ENCODE data around the gene CHAT. TPM values are rescaled to one million over a fixed set of nuclear protein-coding genes. Genes with fewer than 3 reads are reported as not detected.

The CHAT gene
- total RNA-seq, 4 donors from 2014 or later = not detected

DNA sequence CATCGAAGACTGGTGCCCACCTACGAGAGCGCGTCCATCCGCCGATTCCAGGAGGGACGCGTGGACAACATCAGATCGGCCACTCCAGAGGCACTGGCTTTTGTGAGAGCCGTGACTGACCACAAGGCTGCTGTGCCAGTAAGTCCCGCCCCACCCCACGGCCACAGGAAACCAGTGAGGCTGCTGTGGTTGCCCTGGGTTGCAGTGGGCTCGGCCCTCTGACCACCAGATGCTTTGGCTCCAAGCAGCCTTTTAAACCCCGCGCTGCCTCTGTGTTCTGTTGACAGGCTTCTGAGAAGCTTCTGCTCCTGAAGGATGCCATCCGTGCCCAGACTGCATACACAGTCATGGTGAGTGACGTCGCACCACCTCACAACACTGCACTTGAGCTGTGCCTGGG is 41.3 kb downstream of the CHAT start:
- 85 to 88% methylated on average over 15 to 18 of the region's 18 CpGs for WGBS, 2 donors
- DNase-seq (ENCODE audit: low spot score in 2 of 2) = no peak

GRCh38 chr10:49656845-49657493 is 43.1 kb downstream of the CHAT start:
- Histone ChIP-seq H3K27ac (no peak overlapping the region), H3K9me3 (peaks cover 0 to 26% (median 0%) of the 10 kb centered on the region in 4 donors), H3K27me3 (no peaks in the 10 kb centered on the region), H3K36me3 (no peaks in the 10 kb centered on the region), H3K4me3 (no peak overlapping the region), H3K4me1 (no peaks in the 10 kb centered on the region)
- TF ChIP-seq, protein P1, sequence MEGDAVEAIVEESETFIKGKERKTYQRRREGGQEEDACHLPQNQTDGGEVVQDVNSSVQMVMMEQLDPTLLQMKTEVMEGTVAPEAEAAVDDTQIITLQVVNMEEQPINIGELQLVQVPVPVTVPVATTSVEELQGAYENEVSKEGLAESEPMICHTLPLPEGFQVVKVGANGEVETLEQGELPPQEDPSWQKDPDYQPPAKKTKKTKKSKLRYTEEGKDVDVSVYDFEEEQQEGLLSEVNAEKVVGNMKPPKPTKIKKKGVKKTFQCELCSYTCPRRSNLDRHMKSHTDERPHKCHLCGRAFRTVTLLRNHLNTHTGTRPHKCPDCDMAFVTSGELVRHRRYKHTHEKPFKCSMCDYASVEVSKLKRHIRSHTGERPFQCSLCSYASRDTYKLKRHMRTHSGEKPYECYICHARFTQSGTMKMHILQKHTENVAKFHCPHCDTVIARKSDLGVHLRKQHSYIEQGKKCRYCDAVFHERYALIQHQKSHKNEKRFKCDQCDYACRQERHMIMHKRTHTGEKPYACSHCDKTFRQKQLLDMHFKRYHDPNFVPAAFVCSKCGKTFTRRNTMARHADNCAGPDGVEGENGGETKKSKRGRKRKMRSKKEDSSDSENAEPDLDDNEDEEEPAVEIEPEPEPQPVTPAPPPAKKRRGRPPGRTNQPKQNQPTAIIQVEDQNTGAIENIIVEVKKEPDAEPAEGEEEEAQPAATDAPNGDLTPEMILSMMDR (IDR thresholded peaks at IDR 0.05) = no peak
- no peak for TF ChIP-seq EP300 (IDR thresholded peaks at IDR 0.05)
- TF ChIP-seq POLR2A (IDR thresholded peaks at IDR 0.05) = no peak
- DNase-seq (ENCODE audit: low spot score in 2 of 2) = no peak
- 82 to 84% methylated on average over 9 of the region's 9 CpGs for WGBS, 2 donors

More for the DNA sequence above, 41.3 kb downstream of the CHAT start:
- Histone ChIP-seq H3K9me3 (peaks cover 0 to 22% (median 0%) of the 10 kb centered on the region in 4 donors), H3K4me1 (no peaks in the 10 kb centered on the region), H3K4me3 (no peak overlapping the region), H3K27me3 (no peaks in the 10 kb centered on the region), H3K36me3 (no peaks in the 10 kb centered on the region), H3K27ac (no peak overlapping the region)
- TF ChIP-seq POLR2A (IDR thresholded peaks at IDR 0.05) = no peak
- TF ChIP-seq, protein P1 (IDR thresholded peaks at IDR 0.05) = no peak
- TF ChIP-seq EP300 (IDR thresholded peaks at IDR 0.05) = no peak

DNA sequence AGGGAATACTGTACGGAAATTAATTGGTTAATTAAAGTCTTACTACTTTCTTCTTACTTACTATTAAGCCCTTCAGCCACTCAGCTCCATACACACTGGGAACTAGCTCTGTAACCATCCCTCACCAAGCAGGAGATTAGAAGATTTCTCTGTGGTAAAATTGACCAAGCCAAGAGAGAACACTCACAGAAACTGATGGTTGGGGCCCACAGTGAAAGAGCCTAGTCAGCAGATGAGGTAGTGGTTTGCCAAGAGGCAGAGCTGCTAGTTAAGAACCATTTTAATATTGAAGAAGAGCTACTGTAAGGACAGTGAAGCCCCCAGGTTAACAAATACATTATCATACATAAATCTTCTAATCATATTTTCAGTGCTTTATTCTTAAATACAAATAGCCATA is 43.8 kb downstream of the CHAT start:
- WGBS, 2 donors = 88 to 100% methylated on average over 1 of the region's 1 CpG
- Histone ChIP-seq H3K27me3 (no peaks in the 10 kb centered on the region), H3K36me3 (no peaks in the 10 kb centered on the region), H3K9me3 (peaks cover 0 to 26% (median 0%) of the 10 kb centered on the region in 4 donors), H3K4me3 (no peak overlapping the region), H3K4me1 (no peaks in the 10 kb centered on the region), H3K27ac (no peak overlapping the region)
- TF ChIP-seq EP300 (IDR thresholded peaks at IDR 0.05) (no peak), POLR2A (IDR thresholded peaks at IDR 0.05) (no peak)
- TF ChIP-seq, protein P1 (IDR thresholded peaks at IDR 0.05) = no peak
- DNase-seq (ENCODE audit: low spot score in 2 of 2) = no peak

GRCh38 chr10:49661140-49661856 is 47.5 kb downstream of the CHAT start:
- H3K27me3 ChIP-seq = no peaks in the 10 kb centered on the region
- no peaks in the 10 kb centered on the region for H3K4me1 ChIP-seq
- WGBS, 2 donors = 55 to 58% methylated on average over 8 of the region's 8 CpGs
- H3K36me3 ChIP-seq = no peaks in the 10 kb centered on the region
- no peak overlapping the region for H3K4me3 ChIP-seq
- TF ChIP-seq, protein P1 (IDR thresholded peaks at IDR 0.05) = no peak
- TF ChIP-seq POLR2A (IDR thresholded peaks at IDR 0.05) (no peak), EP300 (IDR thresholded peaks at IDR 0.05) (no peak)
- peaks cover 0 to 26% (median 0%) of the 10 kb centered on the region in 4 donors for H3K9me3 ChIP-seq
- DNase-seq (ENCODE audit: low spot score in 2 of 2) = no peak
- no peak overlapping the region for H3K27ac ChIP-seq

DNA sequence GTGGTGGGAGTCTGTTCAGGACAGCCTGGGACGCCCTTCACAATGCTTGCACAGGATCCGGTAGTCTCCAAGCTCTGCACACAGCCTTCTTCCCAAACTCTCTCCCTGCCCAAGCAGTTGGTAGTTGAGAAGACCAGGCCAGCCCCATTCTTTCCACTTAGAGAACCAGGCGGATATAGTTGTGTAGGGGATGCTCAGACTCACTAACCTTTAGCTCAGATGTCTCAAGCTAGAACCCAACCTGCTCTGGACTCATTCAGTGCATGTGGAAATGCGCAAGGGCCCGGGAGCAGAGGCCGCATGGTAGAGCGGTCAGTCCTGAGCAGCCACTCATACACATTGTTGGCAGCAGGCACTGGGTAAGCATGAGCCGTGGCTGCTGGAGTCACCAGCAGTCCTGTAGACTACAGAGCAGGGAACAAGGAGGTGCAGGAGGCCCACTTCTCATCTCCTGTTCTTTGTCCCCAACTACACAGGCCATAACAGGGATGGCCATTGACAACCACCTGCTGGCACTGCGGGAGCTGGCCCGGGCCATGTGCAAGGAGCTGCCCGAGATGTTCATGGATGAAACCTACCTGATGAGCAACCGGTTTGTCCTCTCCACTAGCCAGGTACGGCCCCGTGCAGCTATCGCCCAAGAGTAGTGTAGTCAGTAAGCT is 48.5 kb downstream of the CHAT start:
- Histone ChIP-seq H3K9me3 (peaks cover 0 to 26% (median 0%) of the 10 kb centered on the region in 4 donors), H3K4me3 (no peak overlapping the region), H3K27ac (no peak overlapping the region), H3K4me1 (no peaks in the 10 kb centered on the region), H3K27me3 (no peaks in the 10 kb centered on the region), H3K36me3 (no peaks in the 10 kb centered on the region)
- TF ChIP-seq EP300 (IDR thresholded peaks at IDR 0.05) = no peak
- no peak for TF ChIP-seq POLR2A (IDR thresholded peaks at IDR 0.05)
- TF ChIP-seq, protein P1 (IDR thresholded peaks at IDR 0.05) = no peak
- WGBS, 2 donors = 84 to 87% methylated on average over 14 to 15 of the region's 15 CpGs
- no peak for DNase-seq (ENCODE audit: low spot score in 2 of 2)

All from tibial nerve (tissue), 4 donors.